GM19238 (cell line): ENCODE measurements around the gene RAB3IP.
"Not testable (repeated sequence)": the region's sequence is repeated elsewhere in the genome, so short reads cannot be mapped to it uniquely, and the experiment has no call there.

Experiments used
- DNase-seq: peaks from one replicate; pipeline ENCODE4 v3.0.0; 2011; ENCODE audit warnings: low spot score; ENCODE audit not compliant: insufficient read length

RAB3IP gene

GRCh38 chr12:69756088-69756755 is 17.6 kb downstream of the RAB3IP start:
- no peak for DNase-seq

GRCh38 chr12:69758105-69758504 is 19.4 kb downstream of the RAB3IP start:
- no peak for DNase-seq

- DNase-seq, result not testable (repeated sequence)
These were observed 20.9 kb downstream of the RAB3IP start for GRCh38 chr12:69759581-69759980.

- no peak for DNase-seq
These were observed 26.9 kb downstream of the RAB3IP start for GRCh38 chr12:69765515-69765914.

GRCh38 chr12:69766260-69766659 is 27.6 kb downstream of the RAB3IP start:
- no peak for DNase-seq

- no peak for DNase-seq
These were observed 41.3 kb downstream of the RAB3IP start for GRCh38 chr12:69779928-69780327.

- DNase-seq, result no peak
These were observed 44.7 kb downstream of the RAB3IP start for GRCh38 chr12:69783365-69783764.

- no peak for DNase-seq
These were observed 50.7 kb downstream of the RAB3IP start for GRCh38 chr12:69789351-69789750.

GRCh38 chr12:69792533-69792932 is 53.9 kb downstream of the RAB3IP start:
- no peak for DNase-seq

- not testable (repeated sequence) for DNase-seq
These were observed 68.6 kb downstream of the RAB3IP start for GRCh38 chr12:69807101-69807897.

GRCh38 chr12:69810870-69811498 is 72.3 kb downstream of the RAB3IP start:
- DNase-seq, result no peak

GRCh38 chr12:69816082-69816481 is 77.4 kb downstream of the RAB3IP start:
- DNase-seq, result no peak

- no peak for DNase-seq
These were observed 82.4 kb downstream of the RAB3IP start for GRCh38 chr12:69821032-69821455.

- no peak for DNase-seq
These were observed 82.9 kb downstream of the RAB3IP start for GRCh38 chr12:69821456-69822159.

GRCh38 chr12:69822201-69822860 is 83.7 kb downstream of the RAB3IP start:
- DNase-seq, result no peak

GRCh38 chr12:69824028-69824427 is 85.4 kb downstream of the RAB3IP start:
- DNase-seq, result no peak

GRCh38 chr12:69824966-69825560 is 86.4 kb downstream of the RAB3IP start, which contains the start of gene MYRFL:
MYRFL (plus strand) TSS chr12:69825227; CDS start chr12:69825518, 291 bp downstream.
- no peak for DNase-seq

GRCh38 chr12:69828897-69829296 is 90.2 kb downstream of the RAB3IP start:
- no peak for DNase-seq

- no peak for DNase-seq
These were observed 95.0 kb downstream of the RAB3IP start for GRCh38 chr12:69833696-69834095.

GRCh38 chr12:69834147-69834546 is 95.5 kb downstream of the RAB3IP start:
- no peak for DNase-seq

- DNase-seq, result no peak
These were observed 95.9 kb downstream of the RAB3IP start for GRCh38 chr12:69834576-69834975.
